GM12878 (cell line): ENCODE data around the gene GPALPP1. TPM values are rescaled to one million over a fixed set of nuclear protein-coding genes. Genes with fewer than 3 reads are reported as not detected.
A peak's percentile ranks its signal among the peaks of the same experiment; 100 is the strongest.

Experiments used
- ATAC-seq: fragments of 200-7000 bp; cut with Tn5 transposase; 3 replicates; pipeline ENCODE4 v1.9.1; 2020; ENCODE audit warnings: mild to moderate bottlenecking, moderate library complexity
- BruUV-seq: library from RNA; stranded (reverse); fragments of 400-500 nt; replicated peaks from 2 replicates; lab custom pipeline; 2021; lab: Mats Ljungman, UMichigan
- CTCF ChIA-PET: fragments of 300-600 bp; sonication (Branson Sonifier 250); formaldehyde crosslinking; extraction: SDS; loops from one replicate; lab custom pipeline; 2021; ENCODE audit warnings: inconsistent platforms; lab: Yijun Ruan, JAX
- POLR2A ChIA-PET: fragments of 350-600 bp; formaldehyde crosslinking; extraction: SDS; loops from one replicate; lab custom pipeline; 2021; ENCODE audit warnings: inconsistent platforms; lab: Charles Lee
- RAD21 ChIA-PET: fragments of 300-600 bp; sonication (Branson Sonifier 250); formaldehyde crosslinking; loops from one replicate; lab custom pipeline; 2023; ENCODE audit warnings: antibody characterized with exemption; ENCODE audit not compliant: unreplicated experiment; lab: Charles Lee
- SMC1A ChIA-PET: fragments of 300-600 bp; sonication (Branson Sonifier 250); formaldehyde crosslinking; loops from one replicate; lab custom pipeline; 2023; ENCODE audit not compliant: unreplicated experiment, uncharacterized antibody; lab: Charles Lee
- DNase-seq: peaks from one replicate; pipeline ENCODE4 v3.0.0-alpha.2; 2011; ENCODE audit warnings: low read depth, low spot score
- FAIRE-seq: peaks from 3 replicates; lab custom pipeline; 2011; peaks lifted over from hg19 to GRCh38; lab: Jason Lieb, UNC
- H2AFZ ChIP-seq: 2 replicates; pipeline ENCODE4 v1.6.0; 2011; ENCODE audit warnings: low read depth, low read length, control low read depth; ENCODE audit not compliant: control insufficient read depth
- H3K27ac ChIP-seq: 2 replicates; pipeline ENCODE4 v1.5.1; 2011; ENCODE audit warnings: control low read depth; ENCODE audit not compliant: control insufficient read depth, insufficient read depth
- H3K27me3 ChIP-seq, 2 experiments: replicated peaks in 1 of 2; 2 replicates each; pipeline versions ENCODE4 v1.6.0 to v1.6.1; 2011; ENCODE audit warnings: low read length in 1 of 2; ENCODE audit not compliant: control insufficient read depth in 2 of 2, insufficient read depth in 2 of 2
- H3K36me3 ChIP-seq, 2 experiments: 2 replicates each; pipeline ENCODE4 v1.5.1; 2011; ENCODE audit warnings: low read length in 1 of 2; ENCODE audit not compliant: control insufficient read depth in 2 of 2, insufficient read depth in 2 of 2
- H3K4me1 ChIP-seq: 2 replicates; pipeline ENCODE4 v1.6.1; 2011; ENCODE audit warnings: mild to moderate bottlenecking, low read length, moderate library complexity, mixed read lengths; ENCODE audit not compliant: control insufficient read depth, insufficient read depth
- H3K4me2 ChIP-seq: 2 replicates; pipeline ENCODE4 v1.6.0; 2011; ENCODE audit warnings: control low read depth; ENCODE audit not compliant: control insufficient read depth, insufficient read depth
- H3K4me3 ChIP-seq: fragments of 200-600 bp; sonication (generic); 2 replicates; pipeline ENCODE4 v1.5.1; 2016
- H3K79me2 ChIP-seq: 2 replicates; pipeline ENCODE4 v1.6.0; 2011; ENCODE audit warnings: low read length; ENCODE audit not compliant: control insufficient read depth, insufficient read depth
- H3K9ac ChIP-seq: 2 replicates; pipeline ENCODE4 v1.8.0; 2011; ENCODE audit warnings: low read length, control low read depth, mixed read lengths; ENCODE audit not compliant: control insufficient read depth, insufficient read depth
- H3K9me3 ChIP-seq: replicated peaks from 3 replicates; pipeline ENCODE4 v1.5.1; 2011; ENCODE audit warnings: mild to moderate bottlenecking, low read length; ENCODE audit not compliant: control insufficient read depth, insufficient read depth
- H4K20me1 ChIP-seq: 2 replicates; pipeline ENCODE4 v1.6.0; 2011; ENCODE audit not compliant: control insufficient read depth, insufficient read depth
- DPF2 ChIP-seq: fragments of 450-650 bp; IDR thresholded peaks from 2 replicates; pipeline ENCODE4 v1.6.1; 2017; ENCODE audit warnings: mild to moderate bottlenecking
- MXI1 ChIP-seq: fragments of 150-350 bp; IDR thresholded peaks from 2 replicates; pipeline ENCODE4 v1.6.1; 2011; ENCODE audit warnings: low read depth, mild to moderate bottlenecking, inconsistent platforms, low read length, improper control_type of control experiment
- STAT3 ChIP-seq: IDR thresholded peaks from 2 replicates; pipeline ENCODE4 v1.6.1; 2011; ENCODE audit warnings: low read depth, low read length, improper control_type of control experiment
- ZNF622 ChIP-seq: fragments of 450-650 bp; IDR thresholded peaks from 2 replicates; pipeline ENCODE4 v1.6.1; 2017; ENCODE audit warnings: mild to moderate bottlenecking, inconsistent platforms
- WGBS: methylation state at CpG from one replicate; pipeline ENCODE4 v1.1.6; 2016; ENCODE audit warnings: low lambda C conversion rate; ENCODE audit not compliant: insufficient replicate concordance, insufficient coverage; ENCODE audit errors: missing lambda C conversion rate; 5-methylcytosine and 5-hydroxymethylcytosine counted together
- in situ Hi-C: fragments of 300-500 bp; cut with MboI; formaldehyde crosslinking; loops from 9 replicates; pipeline ENCODE4 v1.14.3; 2018; ENCODE audit warnings: mixed read lengths
- intact Hi-C: fragments of 100-400 bp; cut with micrococcal nuclease; formaldehyde crosslinking; loops from one replicate; pipeline ENCODE4 v1.14.2; 2022; ENCODE audit not compliant: unreplicated experiment
- polyA plus RNA-seq, 11 experiments: library from polyadenylated mRNA; depleted of rRNA in 4 of 11; unstranded in 6 of 11; stranded (reverse) in 5 of 11; fragments of >200 nt; fragmentation: Nextera tagmentation in 4 of 11; fragmentation: Illumina TruSeq in 1 of 11; extraction: Ambion mirVana in 4 of 11; extraction: Trizol in 1 of 11; gene quantifications; 1 replicate in 1 of 11; 2 replicates in 10 of 11; pipeline versions ENCODE4 v1.2.1 to v1.2.3, GENCODE V29; 2011 to 2016; ENCODE audit warnings: inconsistent platforms in 2 of 11, missing spikeins in 2 of 11, low read depth in 1 of 11
- total RNA-seq, 4 experiments: library from RNA; depleted of rRNA in 3 of 4; stranded (reverse); fragments of >200 nt in 3 of 4; fragmentation: Illumina TruSeq in 1 of 4; extraction: Trizol in 1 of 4; gene quantifications; 2 replicates each; pipeline versions ENCODE4 v1.2.1 to v1.2.3, GENCODE V29; 2013 to 2021
- TF ChIP-seq, protein P1 (sequence below): fragments of 450-650 bp; IDR thresholded peaks from 2 replicates; pipeline ENCODE4 v1.6.1; 2018; ENCODE audit warnings: mild to moderate bottlenecking, low read depth, moderate library complexity; ENCODE audit not compliant: partially characterized antibody
- TF ChIP-seq, protein P2 (sequence below): IDR thresholded peaks from 2 replicates; pipeline ENCODE4 v1.6.1; 2011; ENCODE audit warnings: low read depth, low read length, improper control_type of control experiment, borderline replicate concordance
- TF ChIP-seq, protein P3 (sequence below): fragments of 450-650 bp; IDR thresholded peaks from 2 replicates; pipeline ENCODE4 v1.6.1; 2016; ENCODE audit warnings: mild to moderate bottlenecking, moderate library complexity, borderline replicate concordance

Gene GPALPP1
- total and polyA plus RNA-seq, 10 of the 15 experiments (the other 5 are each of a cell fraction or from before 2014, with no cell fraction given), result 14.2 to 32.4 (median 27.9) TPM

DNA sequence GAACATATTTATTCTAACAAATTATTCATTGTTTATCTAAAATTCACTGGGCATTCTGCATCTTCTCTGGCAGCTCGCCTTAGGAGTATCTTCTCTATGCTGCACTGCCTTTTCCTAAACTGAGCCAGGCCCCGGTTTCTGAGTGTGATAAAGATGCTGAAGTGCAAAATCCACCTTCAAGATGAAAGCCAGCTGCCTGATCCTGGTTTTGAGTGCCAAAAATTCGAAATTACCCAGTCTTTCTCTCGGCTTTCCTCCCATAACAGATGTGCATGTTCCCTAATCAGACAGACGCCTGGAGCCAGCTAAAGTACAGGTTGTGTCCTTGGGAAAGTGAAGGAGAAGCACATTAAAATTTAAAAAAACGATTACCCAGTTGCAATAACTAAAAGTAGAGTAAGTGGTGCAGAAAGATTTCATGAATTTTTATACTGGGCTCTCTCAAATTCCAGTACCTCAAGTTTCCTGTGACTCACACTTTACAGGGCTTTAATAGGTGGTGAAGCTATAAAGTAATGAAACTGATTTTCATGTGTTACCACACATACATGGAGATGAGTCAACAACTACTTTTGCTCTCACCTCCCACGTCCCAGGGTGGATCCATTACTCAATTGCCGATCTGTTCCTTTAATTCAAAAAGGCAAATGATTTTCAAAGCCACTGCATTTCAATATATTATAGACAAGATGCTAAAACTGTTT is 66.0 kb downstream of the GPALPP1 start (continued):
- TF ChIP-seq, protein P1, sequence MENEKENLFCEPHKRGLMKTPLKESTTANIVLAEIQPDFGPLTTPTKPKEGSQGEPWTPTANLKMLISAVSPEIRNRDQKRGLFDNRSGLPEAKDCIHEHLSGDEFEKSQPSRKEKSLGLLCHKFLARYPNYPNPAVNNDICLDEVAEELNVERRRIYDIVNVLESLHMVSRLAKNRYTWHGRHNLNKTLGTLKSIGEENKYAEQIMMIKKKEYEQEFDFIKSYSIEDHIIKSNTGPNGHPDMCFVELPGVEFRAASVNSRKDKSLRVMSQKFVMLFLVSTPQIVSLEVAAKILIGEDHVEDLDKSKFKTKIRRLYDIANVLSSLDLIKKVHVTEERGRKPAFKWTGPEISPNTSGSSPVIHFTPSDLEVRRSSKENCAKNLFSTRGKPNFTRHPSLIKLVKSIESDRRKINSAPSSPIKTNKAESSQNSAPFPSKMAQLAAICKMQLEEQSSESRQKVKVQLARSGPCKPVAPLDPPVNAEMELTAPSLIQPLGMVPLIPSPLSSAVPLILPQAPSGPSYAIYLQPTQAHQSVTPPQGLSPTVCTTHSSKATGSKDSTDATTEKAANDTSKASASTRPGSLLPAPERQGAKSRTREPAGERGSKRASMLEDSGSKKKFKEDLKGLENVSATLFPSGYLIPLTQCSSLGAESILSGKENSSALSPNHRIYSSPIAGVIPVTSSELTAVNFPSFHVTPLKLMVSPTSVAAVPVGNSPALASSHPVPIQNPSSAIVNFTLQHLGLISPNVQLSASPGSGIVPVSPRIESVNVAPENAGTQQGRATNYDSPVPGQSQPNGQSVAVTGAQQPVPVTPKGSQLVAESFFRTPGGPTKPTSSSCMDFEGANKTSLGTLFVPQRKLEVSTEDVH, result no peak

DNA sequence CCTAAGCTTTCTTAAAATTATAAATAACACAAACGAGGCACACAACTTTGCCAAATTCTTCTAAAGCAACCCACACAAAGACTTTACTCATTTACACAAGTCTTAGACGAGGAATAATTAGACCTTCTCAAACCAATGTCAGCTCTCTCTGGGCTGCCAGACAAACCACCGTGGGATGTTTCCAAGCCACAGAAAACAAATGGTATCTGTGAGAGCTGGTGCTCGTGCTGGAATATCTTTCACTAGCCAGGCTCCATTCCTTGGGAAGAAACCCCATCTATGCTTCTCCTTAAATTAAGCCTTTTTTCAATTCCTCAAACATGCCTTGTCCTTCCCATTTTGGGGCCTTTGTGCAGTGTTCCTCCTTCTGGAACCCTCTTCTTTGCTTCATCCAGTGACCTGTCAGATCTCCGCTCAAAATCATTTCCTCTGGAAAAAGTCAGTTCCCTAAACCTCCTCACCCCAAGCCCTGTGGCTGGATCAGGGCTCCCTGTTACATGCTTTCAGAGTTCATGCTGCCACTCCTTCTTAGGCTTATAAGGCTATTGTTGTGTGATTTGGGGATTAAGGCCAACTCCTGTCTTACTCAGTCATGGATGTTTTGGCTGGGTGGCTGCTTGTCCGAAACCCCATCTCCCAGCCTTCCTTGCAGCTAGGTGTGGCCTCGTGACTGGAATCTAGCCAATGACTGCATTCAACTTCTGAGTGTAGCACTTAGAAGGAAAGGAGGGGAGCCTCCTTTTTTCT is 66.7 kb downstream of the GPALPP1 start:
- Histone ChIP-seq H2AFZ (no peak overlapping the region; the same call in 1 of the 2 replicates), H3K9me3 (no peaks in the 10 kb centered on the region), H3K27me3 (peaks cover 0 to 4% of the 10 kb centered on the region in 2 experiments; a peak in 2 of 4 replicates), H3K27ac (no peak overlapping the region), H3K4me1 (peaks cover 2% of the 10 kb centered on the region; the same call in 1 of the 2 replicates), H3K79me2 (no peaks in the 10 kb centered on the region), H3K36me3 (no peaks in the 10 kb centered on the region), H3K9ac (no peak overlapping the region), H4K20me1 (no peaks in the 10 kb centered on the region), H3K4me2 (0 out of 2 replicates have a peak overlapping the region, but pooled peaks have one; percentile 46), H3K4me3 (no peak overlapping the region)
- intact Hi-C loops, result no loop called here
- ChIA-PET POLR2A (no interaction called here), RAD21 (interaction anchor here (1.1 kb wide), 1 partner anchor 282 kb away, joined by 3 read pairs; no protein-coding TSS in a partner anchor), SMC1A (interaction anchor here (2.0 to 2.7 kb wide), 2 partner anchors 9 to 226 kb away, joined by 10 to 14 read pairs; no protein-coding TSS in a partner anchor), CTCF (interaction anchor here (1.0 to 1.9 kb wide), 2 partner anchors 9 to 253 kb away, joined by 3 to 7 read pairs; no protein-coding TSS in a partner anchor)
- ATAC-seq (peak; percentile 49), FAIRE-seq (no peak), DNase-seq (no peak)
- 29% methylated on average over 7 of the region's 7 CpGs for WGBS
- no TSS peak for BruUV-seq
- in situ Hi-C loops, result no loop called here
- TF ChIP-seq, protein P2, sequence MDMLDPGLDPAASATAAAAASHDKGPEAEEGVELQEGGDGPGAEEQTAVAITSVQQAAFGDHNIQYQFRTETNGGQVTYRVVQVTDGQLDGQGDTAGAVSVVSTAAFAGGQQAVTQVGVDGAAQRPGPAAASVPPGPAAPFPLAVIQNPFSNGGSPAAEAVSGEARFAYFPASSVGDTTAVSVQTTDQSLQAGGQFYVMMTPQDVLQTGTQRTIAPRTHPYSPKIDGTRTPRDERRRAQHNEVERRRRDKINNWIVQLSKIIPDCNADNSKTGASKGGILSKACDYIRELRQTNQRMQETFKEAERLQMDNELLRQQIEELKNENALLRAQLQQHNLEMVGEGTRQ, result no peak
- TF ChIP-seq DPF2, result 0 out of 2 replicates have a peak, but pooled peaks have one; percentile 12
- TF ChIP-seq ZNF622, result no peak
- TF ChIP-seq STAT3, result no peak
- TF ChIP-seq, protein P3, sequence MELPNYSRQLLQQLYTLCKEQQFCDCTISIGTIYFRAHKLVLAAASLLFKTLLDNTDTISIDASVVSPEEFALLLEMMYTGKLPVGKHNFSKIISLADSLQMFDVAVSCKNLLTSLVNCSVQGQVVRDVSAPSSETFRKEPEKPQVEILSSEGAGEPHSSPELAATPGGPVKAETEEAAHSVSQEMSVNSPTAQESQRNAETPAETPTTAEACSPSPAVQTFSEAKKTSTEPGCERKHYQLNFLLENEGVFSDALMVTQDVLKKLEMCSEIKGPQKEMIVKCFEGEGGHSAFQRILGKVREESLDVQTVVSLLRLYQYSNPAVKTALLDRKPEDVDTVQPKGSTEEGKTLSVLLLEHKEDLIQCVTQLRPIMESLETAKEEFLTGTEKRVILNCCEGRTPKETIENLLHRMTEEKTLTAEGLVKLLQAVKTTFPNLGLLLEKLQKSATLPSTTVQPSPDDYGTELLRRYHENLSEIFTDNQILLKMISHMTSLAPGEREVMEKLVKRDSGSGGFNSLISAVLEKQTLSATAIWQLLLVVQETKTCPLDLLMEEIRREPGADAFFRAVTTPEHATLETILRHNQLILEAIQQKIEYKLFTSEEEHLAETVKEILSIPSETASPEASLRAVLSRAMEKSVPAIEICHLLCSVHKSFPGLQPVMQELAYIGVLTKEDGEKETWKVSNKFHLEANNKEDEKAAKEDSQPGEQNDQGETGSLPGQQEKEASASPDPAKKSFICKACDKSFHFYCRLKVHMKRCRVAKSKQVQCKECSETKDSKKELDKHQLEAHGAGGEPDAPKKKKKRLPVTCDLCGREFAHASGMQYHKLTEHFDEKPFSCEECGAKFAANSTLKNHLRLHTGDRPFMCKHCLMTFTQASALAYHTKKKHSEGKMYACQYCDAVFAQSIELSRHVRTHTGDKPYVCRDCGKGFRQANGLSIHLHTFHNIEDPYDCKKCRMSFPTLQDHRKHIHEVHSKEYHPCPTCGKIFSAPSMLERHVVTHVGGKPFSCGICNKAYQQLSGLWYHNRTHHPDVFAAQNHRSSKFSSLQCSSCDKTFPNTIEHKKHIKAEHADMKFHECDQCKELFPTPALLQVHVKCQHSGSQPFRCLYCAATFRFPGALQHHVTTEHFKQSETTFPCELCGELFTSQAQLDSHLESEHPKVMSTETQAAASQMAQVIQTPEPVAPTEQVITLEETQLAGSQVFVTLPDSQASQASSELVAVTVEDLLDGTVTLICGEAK, result no peak
- TF ChIP-seq MXI1, result no peak
